Adrenal gland (tissue), 12 donors: Measurements from ENCODE around the gene DOCK4. TPM values are rescaled to one million over a fixed set of nuclear protein-coding genes. Genes with fewer than 3 reads are reported as not detected.

Experiments
- DNase-seq, 7 donors: peaks; one replicate each; pipeline ENCODE4 v3.0.0-alpha.2; 2019 to 2020
- H3K27ac ChIP-seq, 5 donors: fragments of 200-600 bp; sonication (generic) in 4 of 5; 1 replicate in 3 of 5; 2 replicates in 2 of 5; pipeline versions ENCODE4 v1.5.1 to v1.8.0; 2016 to 2020; ENCODE audit warnings: mild to moderate bottlenecking in 1 of 5
- H3K27me3 ChIP-seq: fragments of 200-600 bp; 2 replicates; pipeline ENCODE4 v1.8.0; 2021
- H3K36me3 ChIP-seq, 2 donors: fragments of 200-600 bp; replicated peaks in 1 of 2; 1 replicate in 1 of 2; 2 replicates in 1 of 2; pipeline versions ENCODE4 v1.5.1 to v1.8.0; 2018 to 2022
- H3K4me1 ChIP-seq, 2 donors: fragments of 200-600 bp; replicated peaks in 1 of 2; 1 replicate in 1 of 2; 2 replicates in 1 of 2; pipeline versions ENCODE4 v1.5.1 to v1.8.0; 2018 to 2021
- H3K4me3 ChIP-seq, 4 donors: fragments of 200-600 bp; sonication (generic) in 3 of 4; one replicate each; pipeline ENCODE4 v1.5.1; 2016 to 2018
- H3K9me3 ChIP-seq, 3 donors: fragments of 200-600 bp; sonication (generic) in 1 of 3; replicated peaks in 1 of 3; 1 replicate in 2 of 3; 2 replicates in 1 of 3; pipeline versions ENCODE4 v1.5.1 to v1.8.0; 2016 to 2021
- POLR2A ChIP-seq, 2 donors: fragments of 450-650 bp; IDR thresholded peaks; one replicate each; pipeline ENCODE4 v1.6.1; 2017; ENCODE audit warnings: antibody characterized with exemption in 2 of 2, mild to moderate bottlenecking in 2 of 2, moderate library complexity in 1 of 2
- WGBS, 4 donors: extraction: QIAGEN DNeasy Blood & Tissue Kit in 2 of 4; methylation state at CpG; one replicate each; pipeline versions ENCODE4 v1.1.5 to v1.1.7; 2013 to 2017; 5-methylcytosine and 5-hydroxymethylcytosine counted together
- intact Hi-C, 2 donors: fragments of 100-400 bp; cut with DNase I; formaldehyde crosslinking; loops; one replicate each; pipeline versions ENCODE4 v1.14.1 to v1.15.0; 2022 to 2023
- polyA plus RNA-seq, 3 donors: library from polyadenylated mRNA; stranded (reverse); fragments of 200-250 nt in 2 of 3; fragments of 350-450 nt in 1 of 3; fragmentation: Illumina TruSeq in 1 of 3; extraction: RNeasy Lipid Tissue Mini Kit (QIAGEN cat#74804) in 1 of 3; gene quantifications; one replicate each; pipeline ENCODE4 v1.2.3, GENCODE V29; 2013 to 2014
- total RNA-seq, 9 donors: library from RNA; depleted of rRNA in 4 of 9; stranded (reverse); fragments of >200 nt in 4 of 9; fragments of 120-200 nt in 1 of 9; fragmentation: NEBNext Ultra II Directional in 1 of 9; extraction: Animal tissue kit (Norgen Biotek cat#: 25700) in 1 of 9; gene quantifications; one replicate each; pipeline versions ENCODE4 v1.1.0 to v1.2.4, GENCODE V29; 2013 to 2023
- TF ChIP-seq, protein P1 (sequence below), 6 experiments: fragments of 450-650 bp in 4 of 6; fragments of 200-600 bp in 2 of 6; sonication (generic) in 1 of 6; IDR thresholded peaks; 1 replicate in 5 of 6; 2 replicates in 1 of 6; pipeline versions ENCODE4 v1.5.1 to v1.8.0; 2016 to 2021; ENCODE audit warnings: antibody characterized with exemption in 6 of 6, mild to moderate bottlenecking in 2 of 6, moderate library complexity in 1 of 6
- donor health status: healthy with polysubstance abuse.
- donor health status: Bipolar disorder and iron deficiency.
- donor health status: DM: yes; HTN: yes; CAD: no.
- donor health status: DM: no; HTN: no; CAD: no.
- donor health status: DM: no; HTN: no; CAD: no.
- donor health status: DM: yes; HTN: yes; CAD: no.

The DOCK4 gene
- total and polyA plus RNA-seq, 12 donors = 6.2 to 37.6 (median 21.1) TPM

DNA sequence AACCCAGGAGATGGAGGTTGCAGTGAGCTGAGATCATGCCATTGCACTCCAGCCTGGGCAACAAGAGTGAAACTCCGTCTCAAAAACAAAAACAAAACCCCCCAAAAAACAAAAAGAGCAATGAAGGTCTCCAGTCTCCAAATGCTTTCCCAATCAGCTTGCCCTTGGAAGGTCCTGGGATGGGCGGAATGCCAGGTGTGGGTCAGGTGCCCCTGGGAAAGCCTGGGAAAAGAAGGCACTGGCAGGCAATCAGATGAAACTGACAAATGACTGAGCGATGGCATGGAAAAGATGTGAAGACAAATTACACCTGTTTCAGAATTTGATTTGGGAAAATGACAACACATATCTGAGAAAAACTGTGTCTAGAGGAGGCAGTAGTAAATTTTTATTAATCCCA, 433.5 kb downstream of the DOCK4 start:
- Histone ChIP-seq H3K4me1 (no peaks in the 10 kb centered on the region), H3K9me3 (no peaks in the 10 kb centered on the region), H3K36me3 (no peaks in the 10 kb centered on the region), H3K4me3 (no peak overlapping the region), H3K27me3 (no peaks in the 10 kb centered on the region), H3K27ac (no peak overlapping the region)
- DNase-seq = peak in 1 of 7 donors; percentile 17
- no peak for TF ChIP-seq POLR2A (IDR thresholded peaks at IDR 0.05)
- TF ChIP-seq, protein P1, sequence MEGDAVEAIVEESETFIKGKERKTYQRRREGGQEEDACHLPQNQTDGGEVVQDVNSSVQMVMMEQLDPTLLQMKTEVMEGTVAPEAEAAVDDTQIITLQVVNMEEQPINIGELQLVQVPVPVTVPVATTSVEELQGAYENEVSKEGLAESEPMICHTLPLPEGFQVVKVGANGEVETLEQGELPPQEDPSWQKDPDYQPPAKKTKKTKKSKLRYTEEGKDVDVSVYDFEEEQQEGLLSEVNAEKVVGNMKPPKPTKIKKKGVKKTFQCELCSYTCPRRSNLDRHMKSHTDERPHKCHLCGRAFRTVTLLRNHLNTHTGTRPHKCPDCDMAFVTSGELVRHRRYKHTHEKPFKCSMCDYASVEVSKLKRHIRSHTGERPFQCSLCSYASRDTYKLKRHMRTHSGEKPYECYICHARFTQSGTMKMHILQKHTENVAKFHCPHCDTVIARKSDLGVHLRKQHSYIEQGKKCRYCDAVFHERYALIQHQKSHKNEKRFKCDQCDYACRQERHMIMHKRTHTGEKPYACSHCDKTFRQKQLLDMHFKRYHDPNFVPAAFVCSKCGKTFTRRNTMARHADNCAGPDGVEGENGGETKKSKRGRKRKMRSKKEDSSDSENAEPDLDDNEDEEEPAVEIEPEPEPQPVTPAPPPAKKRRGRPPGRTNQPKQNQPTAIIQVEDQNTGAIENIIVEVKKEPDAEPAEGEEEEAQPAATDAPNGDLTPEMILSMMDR (IDR thresholded peaks at IDR 0.05) = no peak
- 79 to 92% (median 84%) methylated on average over 3 of the region's 3 CpGs for WGBS, 4 donors
- intact Hi-C loops = no loop called here

DNA sequence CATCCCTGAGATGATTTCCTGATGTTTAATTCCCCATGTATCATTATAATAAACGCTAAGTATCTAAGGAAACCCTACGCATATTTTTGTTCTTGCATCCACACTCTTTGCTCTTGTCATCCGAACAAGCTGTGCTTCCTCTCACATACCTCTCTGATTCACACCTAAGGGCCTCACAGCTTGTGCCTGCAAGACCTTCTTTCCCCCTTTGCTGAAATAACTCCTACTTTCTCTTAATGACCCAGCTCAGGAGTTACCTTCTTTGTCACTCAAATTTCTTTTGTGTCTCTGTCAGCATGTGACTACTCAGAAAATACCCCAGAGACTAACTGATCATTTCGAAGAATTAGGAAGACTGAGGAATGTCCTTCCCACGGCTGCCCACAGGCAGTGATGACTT, 434.6 kb downstream of the DOCK4 start:
- Histone ChIP-seq H3K4me3 (no peak overlapping the region), H3K36me3 (no peaks in the 10 kb centered on the region)
- WGBS, 4 donors = 90 to 95% (median 92%) methylated on average over 5 of the region's 5 CpGs

GRCh38 chr7:111770116-111770515, 436.1 kb downstream of the DOCK4 start:
- TF ChIP-seq, protein P1 (IDR thresholded peaks at IDR 0.05) = no peak
- TF ChIP-seq POLR2A (IDR thresholded peaks at IDR 0.05) = no peak
- Histone ChIP-seq H3K27me3 (no peaks in the 10 kb centered on the region), H3K4me3 (no peak overlapping the region), H3K9me3 (no peaks in the 10 kb centered on the region), H3K36me3 (no peaks in the 10 kb centered on the region), H3K27ac (no peak overlapping the region), H3K4me1 (no peaks in the 10 kb centered on the region)
- no peak for DNase-seq
- intact Hi-C loops = no loop called here
- 64 to 78% (median 69%) methylated on average over 2 of the region's 2 CpGs for WGBS, 4 donors

More for the DNA sequence above, 434.6 kb downstream of the DOCK4 start:
- Histone ChIP-seq H3K4me1 (no peaks in the 10 kb centered on the region), H3K27me3 (no peaks in the 10 kb centered on the region), H3K9me3 (no peaks in the 10 kb centered on the region), H3K27ac (no peak overlapping the region)
- TF ChIP-seq, protein P1 (IDR thresholded peaks at IDR 0.05) = no peak
- no peak for TF ChIP-seq POLR2A (IDR thresholded peaks at IDR 0.05)
- no peak for DNase-seq
- intact Hi-C loops = no loop called here

DNA sequence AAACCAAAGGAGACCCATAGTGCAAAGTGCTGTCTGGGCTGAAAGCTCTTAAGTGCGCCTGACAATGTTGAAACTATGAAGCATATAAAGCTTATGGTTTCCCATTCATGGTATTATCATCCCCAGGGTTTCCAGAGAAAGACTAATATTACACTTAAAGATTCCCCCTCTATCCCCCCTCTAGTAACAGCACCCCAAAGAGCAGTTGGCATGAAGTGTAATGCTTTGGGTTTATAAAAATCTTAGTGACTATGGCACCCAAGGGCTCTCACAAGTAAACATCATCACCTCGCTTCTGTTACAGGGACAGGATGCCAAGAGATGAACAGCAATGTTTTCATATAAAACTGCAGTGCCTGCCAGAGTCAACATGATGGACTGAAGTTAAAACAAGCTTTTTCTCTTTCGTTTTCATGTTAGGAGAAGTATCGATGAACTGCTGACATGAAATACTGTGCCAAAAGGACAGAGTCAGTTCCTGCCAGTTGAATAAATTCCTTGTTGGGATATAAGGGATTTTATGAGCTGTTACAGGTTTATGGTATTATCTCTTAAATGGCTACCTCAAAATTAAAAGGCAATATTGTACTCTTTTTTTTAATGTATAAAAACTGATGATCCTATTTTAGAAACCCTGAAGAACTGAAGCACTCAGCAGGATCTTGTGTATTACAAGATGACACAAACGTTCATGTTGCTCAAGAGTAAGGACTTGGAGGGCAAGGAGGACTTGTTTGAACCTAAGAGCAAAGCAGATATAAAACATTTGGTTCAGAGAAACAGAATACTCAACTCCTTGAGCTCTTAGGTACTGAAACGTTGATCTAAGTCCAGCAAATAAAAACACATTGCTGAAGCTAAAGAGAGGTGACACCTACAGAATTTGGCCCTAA, 440.2 kb downstream of the DOCK4 start:
- H3K4me1 ChIP-seq = no peaks in the 10 kb centered on the region
- intact Hi-C loops = loop anchor here (10.0 kb wide), 2 partner anchors 89 to 649 kb away; no protein-coding TSS in a partner anchor
- WGBS, 4 donors = 58 to 70% (median 66%) methylated on average over 6 of the region's 6 CpGs
- no peaks in the 10 kb centered on the region for H3K9me3 ChIP-seq
- DNase-seq = no peak
- no peak overlapping the region for H3K4me3 ChIP-seq
- TF ChIP-seq POLR2A (IDR thresholded peaks at IDR 0.05) = no peak
- TF ChIP-seq, protein P1 (IDR thresholded peaks at IDR 0.05) = no peak
- H3K27ac ChIP-seq = no peak overlapping the region
- no peaks in the 10 kb centered on the region for H3K27me3 ChIP-seq
- H3K36me3 ChIP-seq = no peaks in the 10 kb centered on the region
